Osteoblast (primary cell): ENCODE data around the gene DPRX. TPM values are rescaled to one million over a fixed set of nuclear protein-coding genes. Genes with fewer than 3 reads are reported as not detected.

Experiments used
- DNase-seq: peaks from one replicate; pipeline ENCODE4 v3.0.0; 2011; ENCODE audit warnings: low spot score, mixed read lengths; ENCODE audit not compliant: insufficient read length; ENCODE audit errors: missing footprints
- H2AFZ ChIP-seq: 2 replicates; pipeline ENCODE4 v1.6.0; 2011; ENCODE audit warnings: mild to moderate bottlenecking, low read length
- H3K27ac ChIP-seq: 2 replicates; pipeline ENCODE4 v1.5.1; 2011; ENCODE audit warnings: mild to moderate bottlenecking, low read depth, low read length, moderate library complexity
- H3K27me3 ChIP-seq: 2 replicates; pipeline ENCODE4 v1.6.0; 2012; ENCODE audit warnings: mild to moderate bottlenecking, control low read depth, inconsistent platforms, low read length, moderate library complexity; ENCODE audit not compliant: insufficient read depth
- H3K36me3 ChIP-seq: 2 replicates; pipeline ENCODE4 v1.5.1; 2011; ENCODE audit warnings: mild to moderate bottlenecking, low read length, control low read depth, moderate library complexity; ENCODE audit not compliant: insufficient read depth
- H3K4me1 ChIP-seq: 2 replicates; pipeline ENCODE4 v1.5.1; 2011; ENCODE audit warnings: mild to moderate bottlenecking, low read length, control low read depth, moderate library complexity; ENCODE audit not compliant: insufficient read depth
- H3K4me2 ChIP-seq: 2 replicates; pipeline ENCODE4 v1.6.0; 2011; ENCODE audit warnings: mild to moderate bottlenecking, low read length; ENCODE audit not compliant: insufficient read depth
- H3K4me3 ChIP-seq: fragments of 200-600 bp; sonication (generic); 3 replicates; pipeline ENCODE4 v1.5.1; 2012; ENCODE audit warnings: mild to moderate bottlenecking, low read length, inconsistent platforms; ENCODE audit not compliant: insufficient read depth
- H3K79me2 ChIP-seq: 2 replicates; pipeline ENCODE4 v1.6.0; 2012; ENCODE audit warnings: mild to moderate bottlenecking, low read length, control low read depth, inconsistent platforms; ENCODE audit not compliant: insufficient read depth
- H3K9me3 ChIP-seq: 2 replicates; pipeline ENCODE4 v1.5.1; 2011; ENCODE audit warnings: low read depth, low read length, control low read depth
- H4K20me1 ChIP-seq: 2 replicates; pipeline ENCODE4 v1.6.0; 2012; ENCODE audit warnings: mild to moderate bottlenecking, low read length, control low read depth; ENCODE audit not compliant: insufficient read depth
- CTCF ChIP-seq: IDR thresholded peaks from 2 replicates; pipeline ENCODE4 v1.5.1; 2011; ENCODE audit warnings: mild to moderate bottlenecking, low read depth, low read length, moderate library complexity; ENCODE audit errors: extremely low read depth
- total RNA-seq: library from RNA; depleted of rRNA; stranded (reverse); fragments of >200 nt; gene quantifications from 2 replicates; pipeline ENCODE4 v1.2.3, GENCODE V29; 2012

The DPRX gene
- total RNA-seq, 1 donor: not detected

GRCh38 chr19:53621885-53622740, 9.7 kb upstream of the DPRX start:
- H3K4me3 ChIP-seq: no peak overlapping the region
- H3K27me3 ChIP-seq: no peaks in the 10 kb centered on the region
- no peak for TF ChIP-seq CTCF
- no peaks in the 10 kb centered on the region for H4K20me1 ChIP-seq
- no peak overlapping the region for H2AFZ ChIP-seq
- no peak overlapping the region for H3K27ac ChIP-seq
- H3K4me2 ChIP-seq: no peak overlapping the region
- H3K9me3 ChIP-seq: no peaks in the 10 kb centered on the region
- no peak for DNase-seq
- H3K36me3 ChIP-seq: no peaks in the 10 kb centered on the region
- no peaks in the 10 kb centered on the region for H3K4me1 ChIP-seq
- H3K79me2 ChIP-seq: no peaks in the 10 kb centered on the region

- Histone ChIP-seq H3K4me1 (no peaks in the 10 kb centered on the region), H3K79me2 (no peaks in the 10 kb centered on the region), H3K27me3 (no peaks in the 10 kb centered on the region), H3K27ac (no peak overlapping the region), H3K4me2 (no peak overlapping the region), H4K20me1 (no peaks in the 10 kb centered on the region), H3K4me3 (no peak overlapping the region), H3K36me3 (no peaks in the 10 kb centered on the region), H3K9me3 (no peaks in the 10 kb centered on the region), H2AFZ (no peak overlapping the region)
- TF ChIP-seq CTCF: no peak
- no peak for DNase-seq
These were observed 6.8 kb upstream of the DPRX start for GRCh38 chr19:53624771-53625545.

GRCh38 chr19:53626486-53626885, 5.3 kb upstream of the DPRX start:
- Histone ChIP-seq H3K27ac (no peak overlapping the region), H3K27me3 (no peaks in the 10 kb centered on the region), H4K20me1 (no peaks in the 10 kb centered on the region), H3K4me3 (no peak overlapping the region), H3K9me3 (no peaks in the 10 kb centered on the region), H3K4me2 (no peak overlapping the region), H2AFZ (no peak overlapping the region), H3K79me2 (no peaks in the 10 kb centered on the region), H3K4me1 (no peaks in the 10 kb centered on the region), H3K36me3 (no peaks in the 10 kb centered on the region)
- no peak for DNase-seq
- no peak for TF ChIP-seq CTCF

GRCh38 chr19:53626976-53627375, 4.8 kb upstream of the DPRX start:
- Histone ChIP-seq H2AFZ (no peak overlapping the region), H3K4me3 (no peak overlapping the region), H3K27me3 (no peaks in the 10 kb centered on the region), H3K79me2 (no peaks in the 10 kb centered on the region), H4K20me1 (no peaks in the 10 kb centered on the region), H3K9me3 (no peaks in the 10 kb centered on the region), H3K4me2 (no peak overlapping the region), H3K4me1 (no peaks in the 10 kb centered on the region), H3K36me3 (no peaks in the 10 kb centered on the region), H3K27ac (no peak overlapping the region)
- no peak for TF ChIP-seq CTCF
- DNase-seq: no peak
